GM08714 (cell line): Measurements from ENCODE around the gene HMCES.
"Not testable (repeated sequence)": the region's sequence is repeated elsewhere in the genome, so short reads cannot be mapped to it uniquely, and the experiment has no call there.

Source experiments
- H3K4me3 ChIP-seq: fragments of 200-500 bp; sonication (Bioruptor generic); 2 replicates; pipeline ENCODE4 v1.5.1; 2014; ENCODE audit warnings: mild to moderate bottlenecking, low read length, inconsistent platforms
- ZNF274 ChIP-seq: IDR thresholded peaks from 2 replicates; pipeline ENCODE4 v1.6.1; 2012; ENCODE audit warnings: mild to moderate bottlenecking, low read depth, low read length

Gene HMCES, protein sequence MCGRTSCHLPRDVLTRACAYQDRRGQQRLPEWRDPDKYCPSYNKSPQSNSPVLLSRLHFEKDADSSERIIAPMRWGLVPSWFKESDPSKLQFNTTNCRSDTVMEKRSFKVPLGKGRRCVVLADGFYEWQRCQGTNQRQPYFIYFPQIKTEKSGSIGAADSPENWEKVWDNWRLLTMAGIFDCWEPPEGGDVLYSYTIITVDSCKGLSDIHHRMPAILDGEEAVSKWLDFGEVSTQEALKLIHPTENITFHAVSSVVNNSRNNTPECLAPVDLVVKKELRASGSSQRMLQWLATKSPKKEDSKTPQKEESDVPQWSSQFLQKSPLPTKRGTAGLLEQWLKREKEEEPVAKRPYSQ

GRCh38 chr3:129278439-129278965, at the start of gene HMCES:
Gene HMCES (plus strand): TSS chr3:129278870. CDS start chr3:129279733, 863 bp downstream.
- TF ChIP-seq ZNF274, result no peak
- H3K4me3 ChIP-seq, result peak within 1 kb of the TSS; percentile 82

GRCh38 chr3:129228891-129229585, 49.6 kb upstream of the HMCES start:
- H3K4me3 ChIP-seq, result no peak overlapping the region
- TF ChIP-seq ZNF274, result no peak

DNA sequence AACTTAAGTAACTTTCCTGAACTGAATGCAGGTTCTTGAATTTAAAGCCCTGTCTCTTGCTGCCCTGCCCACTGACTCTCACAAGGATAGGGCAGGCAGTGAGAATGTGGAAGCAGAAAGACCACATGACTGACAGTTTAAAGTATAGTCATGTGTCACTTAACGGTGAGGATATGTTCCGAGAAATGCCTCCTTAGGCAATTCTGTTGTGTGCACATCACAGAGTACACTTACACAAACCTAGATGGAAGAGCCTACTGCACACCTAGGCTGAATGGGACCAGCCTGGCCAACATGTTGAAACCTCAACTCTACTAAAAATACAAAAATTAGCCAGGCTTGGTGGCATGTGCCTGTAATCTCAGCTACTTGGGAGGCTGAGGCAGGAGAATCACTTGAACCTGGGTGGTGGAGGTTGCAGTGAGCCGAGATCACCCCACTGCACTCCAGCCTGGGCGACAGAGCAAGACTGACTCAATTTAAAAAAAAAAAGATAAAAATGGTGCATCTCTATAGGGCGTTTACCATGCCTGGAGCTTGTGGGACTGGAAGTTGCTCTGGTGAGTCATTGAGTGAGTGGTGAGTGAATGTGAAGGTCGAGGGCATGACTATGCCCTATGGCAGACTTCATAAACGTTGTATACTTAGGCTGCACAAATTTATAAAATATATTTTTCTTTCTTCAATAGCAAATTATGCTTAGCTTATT, 48.2 kb upstream of the HMCES start:
- no peak for TF ChIP-seq ZNF274
- H3K4me3 ChIP-seq, result no peak overlapping the region

DNA sequence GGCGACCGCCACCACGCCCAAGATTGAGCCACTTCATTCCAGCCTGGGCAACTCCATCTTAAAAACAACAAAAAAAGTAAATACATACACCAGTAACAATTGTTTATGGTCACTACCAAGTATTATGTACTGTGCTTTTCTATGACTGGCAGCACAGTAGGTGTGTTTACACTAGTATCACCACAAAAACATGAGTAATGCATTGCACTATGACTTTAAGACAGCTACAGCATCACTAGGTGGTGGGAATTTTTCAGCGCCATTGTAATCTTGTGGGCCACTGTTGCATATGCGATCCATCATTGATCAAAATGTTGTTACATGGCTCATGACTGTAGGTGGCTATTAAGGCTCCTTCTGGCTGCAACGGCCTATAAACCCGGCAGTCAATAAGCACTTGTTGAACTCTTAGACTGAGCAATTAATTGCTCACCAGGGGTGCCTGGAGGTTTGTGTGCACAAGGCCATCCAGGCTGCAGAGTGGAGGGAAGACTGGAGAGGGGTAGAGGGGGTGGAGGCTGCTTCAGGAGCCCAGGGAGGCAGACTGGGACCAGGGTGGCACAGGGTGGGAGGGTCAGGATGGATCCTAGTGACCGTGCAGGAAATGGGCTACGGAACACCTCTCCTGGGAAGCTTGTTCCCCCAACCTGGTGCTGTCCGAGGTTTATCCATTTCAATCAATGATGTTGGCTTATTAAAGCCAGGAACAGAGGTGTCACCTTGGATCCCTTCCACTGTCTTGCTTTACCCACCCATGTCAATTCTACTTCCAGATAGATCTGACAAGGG, 47.1 kb upstream of the HMCES start:
- H3K4me3 ChIP-seq, result no peak overlapping the region
- no peak for TF ChIP-seq ZNF274

GRCh38 chr3:129233538-129233937, 45.1 kb upstream of the HMCES start:
- TF ChIP-seq ZNF274, result no peak
- no peak overlapping the region for H3K4me3 ChIP-seq

DNA sequence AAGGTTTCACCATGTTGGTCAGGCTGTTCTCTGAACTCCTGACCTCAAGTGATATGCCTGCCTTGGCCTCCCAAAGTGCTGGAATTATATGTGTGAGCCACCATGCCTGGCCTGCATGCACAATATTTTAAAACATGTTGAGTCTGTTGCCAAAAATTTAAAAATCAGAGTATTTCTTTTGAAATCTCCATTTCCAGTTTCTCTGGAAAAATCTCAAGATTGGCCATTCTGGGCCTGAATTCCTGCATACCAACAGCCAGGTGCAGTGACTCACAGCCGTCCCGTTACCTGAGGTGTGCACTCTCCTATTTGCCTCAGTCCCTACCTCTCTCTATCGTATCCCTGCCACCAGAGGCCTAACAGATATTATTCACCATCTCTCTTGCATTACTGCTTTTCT, 44.2 kb upstream of the HMCES start:
- TF ChIP-seq ZNF274, result no peak
- H3K4me3 ChIP-seq, result no peak overlapping the region

DNA sequence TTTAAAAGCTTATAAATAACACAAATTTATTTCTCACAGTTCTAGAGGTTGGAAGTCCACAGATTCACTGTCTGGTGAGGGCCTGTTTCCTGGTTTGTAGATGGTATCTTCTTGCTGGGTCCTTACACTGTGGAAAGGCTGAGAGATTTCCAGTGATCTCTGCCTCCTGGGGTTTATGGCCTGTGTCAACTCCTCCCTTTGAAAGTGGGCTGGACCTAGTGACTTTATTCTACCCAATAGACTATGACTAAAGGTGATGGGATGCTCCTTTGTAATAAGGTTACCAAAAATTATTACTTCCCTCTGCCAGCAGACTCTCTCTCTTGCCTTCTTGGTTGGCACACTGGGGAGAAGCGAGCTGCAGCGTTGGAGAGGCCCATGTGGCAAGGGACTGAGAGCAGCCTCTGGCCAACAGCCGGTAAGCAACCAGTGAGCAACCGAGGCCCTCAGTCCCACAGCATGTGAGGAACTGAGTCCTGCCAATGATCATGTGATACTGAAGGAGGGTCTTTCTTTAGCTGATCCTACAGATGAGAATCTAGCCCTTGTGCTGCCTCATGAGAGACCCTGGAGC, 43.2 kb upstream of the HMCES start:
- H3K4me3 ChIP-seq, result no peak overlapping the region
- no peak for TF ChIP-seq ZNF274

GRCh38 chr3:129238945-129239705, 39.5 kb upstream of the HMCES start:
- TF ChIP-seq ZNF274, result no peak
- no peak overlapping the region for H3K4me3 ChIP-seq

GRCh38 chr3:129239991-129240390, 38.7 kb upstream of the HMCES start:
- TF ChIP-seq ZNF274, result no peak
- H3K4me3 ChIP-seq, result no peak overlapping the region

GRCh38 chr3:129240436-129240835, 38.2 kb upstream of the HMCES start:
- no peak for TF ChIP-seq ZNF274

DNA sequence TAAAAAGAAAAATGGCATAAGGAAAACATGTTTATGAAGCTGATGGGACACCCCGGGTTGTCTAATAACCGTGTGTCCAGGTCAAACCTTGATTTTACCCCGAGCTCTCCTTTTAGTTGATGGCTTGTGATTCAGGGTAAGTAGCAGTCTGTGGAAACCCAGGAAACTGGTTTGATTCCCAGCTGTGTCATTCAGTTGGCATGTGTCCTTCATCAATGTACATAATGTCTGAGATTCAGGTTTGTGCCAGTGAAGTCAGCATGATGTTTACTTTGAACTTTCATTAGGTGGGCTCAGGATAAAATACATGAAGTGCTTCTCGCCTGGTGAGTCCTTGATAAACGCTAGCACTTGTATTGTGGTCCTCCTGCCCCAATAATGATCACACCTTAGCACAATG, 33.5 kb upstream of the HMCES start:
- H3K4me3 ChIP-seq, result no peak overlapping the region
- TF ChIP-seq ZNF274, result no peak

More at GRCh38 chr3:129240436-129240835, 38.2 kb upstream of the HMCES start:
- no peak overlapping the region for H3K4me3 ChIP-seq

GRCh38 chr3:129245641-129246306, 32.9 kb upstream of the HMCES start:
- H3K4me3 ChIP-seq, result not testable (repeated sequence)
